GM06990 (cell line): ENCODE data around the gene CLIC3.
A peak's percentile ranks its signal among the peaks of the same experiment; 100 is the strongest.

Experiments used
- DNase-seq: peaks from one replicate; pipeline ENCODE4 v3.0.0-alpha.2; 2011; ENCODE audit not compliant: insufficient read length; ENCODE audit errors: extremely low read depth
- H3K27me3 ChIP-seq: replicated peaks from 2 replicates; pipeline ENCODE4 v1.6.0; 2011; ENCODE audit warnings: low read length; ENCODE audit not compliant: control insufficient read depth, insufficient read depth
- H3K36me3 ChIP-seq: 2 replicates; pipeline ENCODE4 v1.5.1; 2011; ENCODE audit warnings: low read length; ENCODE audit not compliant: control insufficient read depth, insufficient read depth
- H3K4me3 ChIP-seq: replicated peaks from 2 replicates; pipeline ENCODE4 v1.5.1; 2011; ENCODE audit warnings: low read depth, mild to moderate bottlenecking, control low read depth, low read length
- CTCF ChIP-seq: IDR thresholded peaks from 2 replicates; pipeline ENCODE4 v1.5.1; 2011; ENCODE audit warnings: low read length, control low read depth, mild to moderate bottlenecking, inconsistent platforms; ENCODE audit not compliant: insufficient read depth, poor library complexity, severe bottlenecking

The CLIC3 gene

GRCh38 chr9:137026384-137026783 is 30.0 kb upstream of the CLIC3 start:
- DNase-seq = no peak
- Histone ChIP-seq H3K27me3 (no peaks in the 10 kb centered on the region; the same call in 1 of the 2 replicates), H3K36me3 (no peaks in the 10 kb centered on the region), H3K4me3 (no peak overlapping the region)
- TF ChIP-seq CTCF = no peak

DNA sequence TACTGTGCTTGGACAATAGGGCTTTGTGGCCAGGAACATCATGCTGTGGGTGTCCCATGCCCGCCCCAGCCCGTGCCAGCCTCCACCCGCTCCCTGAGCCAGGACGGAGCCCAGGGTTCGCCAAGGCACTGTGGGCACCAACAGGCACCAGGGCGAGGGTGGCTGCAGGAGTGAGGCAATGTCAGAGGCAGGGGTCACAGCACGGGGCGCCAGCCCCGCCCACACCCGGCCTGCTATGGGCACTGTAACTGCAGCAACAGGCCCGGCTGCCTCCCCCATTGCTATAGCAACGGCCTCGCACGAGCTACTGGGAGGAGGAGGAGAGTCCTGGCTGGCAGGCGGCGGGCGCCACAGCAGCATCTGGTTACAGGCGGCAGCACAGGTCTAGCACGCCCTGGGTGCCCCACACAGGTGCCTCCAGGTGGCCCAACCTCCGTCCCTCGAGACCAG is 29.2 kb upstream of the CLIC3 start:
- Histone ChIP-seq H3K36me3 (no peaks in the 10 kb centered on the region), H3K27me3 (no peaks in the 10 kb centered on the region; the same call in 1 of the 2 replicates), H3K4me3 (no peak overlapping the region)
- no peak for DNase-seq
- no peak for TF ChIP-seq CTCF

- no peaks in the 10 kb centered on the region for H3K36me3 ChIP-seq
- TF ChIP-seq CTCF = no peak
- no peaks in the 10 kb centered on the region; the same call in 1 of the 2 replicates for H3K27me3 ChIP-seq
- no peak for DNase-seq
- no peak overlapping the region for H3K4me3 ChIP-seq
These were observed 27.2 kb upstream of the CLIC3 start for GRCh38 chr9:137023583-137023991.

- H3K36me3 ChIP-seq = no peaks in the 10 kb centered on the region
- no peak for TF ChIP-seq CTCF
- no peaks in the 10 kb centered on the region; the same call in 1 of the 2 replicates for H3K27me3 ChIP-seq
- H3K4me3 ChIP-seq = no peak overlapping the region
- DNase-seq = no peak
These were observed 26.8 kb upstream of the CLIC3 start for GRCh38 chr9:137023157-137023556.

- no peak for TF ChIP-seq CTCF
- Histone ChIP-seq H3K36me3 (no peaks in the 10 kb centered on the region), H3K27me3 (no peaks in the 10 kb centered on the region; the same call in 1 of the 2 replicates), H3K4me3 (no peak overlapping the region)
- DNase-seq = no peak
These were observed 26.3 kb upstream of the CLIC3 start for GRCh38 chr9:137022662-137023008.

- peak; percentile 70 for DNase-seq
- Histone ChIP-seq H3K27me3 (no peaks in the 10 kb centered on the region; the same call in 1 of the 2 replicates), H3K36me3 (no peaks in the 10 kb centered on the region), H3K4me3 (no peak overlapping the region)
- TF ChIP-seq CTCF = no peak
These were observed 25.8 kb upstream of the CLIC3 start for GRCh38 chr9:137021979-137022661.
